ENCODE results near the gene GSK3B.
"Not testable (repeated sequence)": the region's sequence is repeated elsewhere in the genome, so short reads cannot be mapped to it uniquely, and the experiment has no call there.

The GSK3B gene

DNA sequence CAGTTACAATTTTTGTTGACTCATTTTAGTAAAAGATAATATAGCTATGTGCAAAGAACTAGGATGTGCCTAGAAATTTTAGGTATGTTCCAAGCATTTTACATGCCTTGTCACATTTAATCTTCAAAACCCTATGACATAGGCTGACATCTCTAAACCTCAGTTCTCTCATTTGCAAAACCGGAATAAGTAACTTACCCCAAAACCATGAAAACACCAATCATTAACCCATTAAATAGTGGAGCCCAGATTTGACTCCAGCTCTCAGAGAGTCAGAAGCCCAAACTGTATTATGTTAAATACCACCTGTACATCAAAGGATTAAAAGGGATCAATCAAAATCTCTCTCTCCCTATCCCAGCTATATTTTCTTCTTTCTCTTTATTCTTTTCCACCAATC lies 36.6 kb downstream of the GSK3B start:
- no peak for DNase-seq (ENCODE audit: low read depth in 2 of 3, low spot score in 1 of 3)

DNA sequence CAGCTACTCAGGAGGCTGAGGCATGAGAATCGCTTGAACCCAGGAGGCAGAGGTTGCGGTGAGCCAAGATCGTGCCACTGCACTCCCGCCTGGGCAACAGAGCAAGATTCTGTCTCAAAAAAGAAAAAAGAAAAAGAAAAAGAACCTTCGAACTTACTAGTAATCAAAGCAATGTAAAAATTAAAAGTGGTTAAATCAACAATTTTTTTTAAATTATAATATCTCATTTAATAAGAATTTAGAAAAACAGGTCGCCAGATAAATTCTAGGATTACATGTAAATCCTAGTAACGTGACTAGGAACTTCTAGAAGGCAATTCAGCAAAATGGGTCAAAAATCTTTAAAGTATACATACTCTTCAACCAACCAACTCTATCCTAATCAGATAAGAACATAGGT lies 37.2 kb downstream of the GSK3B start:
- no peak for DNase-seq (ENCODE audit: low read depth in 2 of 3, low spot score in 1 of 3)

DNA sequence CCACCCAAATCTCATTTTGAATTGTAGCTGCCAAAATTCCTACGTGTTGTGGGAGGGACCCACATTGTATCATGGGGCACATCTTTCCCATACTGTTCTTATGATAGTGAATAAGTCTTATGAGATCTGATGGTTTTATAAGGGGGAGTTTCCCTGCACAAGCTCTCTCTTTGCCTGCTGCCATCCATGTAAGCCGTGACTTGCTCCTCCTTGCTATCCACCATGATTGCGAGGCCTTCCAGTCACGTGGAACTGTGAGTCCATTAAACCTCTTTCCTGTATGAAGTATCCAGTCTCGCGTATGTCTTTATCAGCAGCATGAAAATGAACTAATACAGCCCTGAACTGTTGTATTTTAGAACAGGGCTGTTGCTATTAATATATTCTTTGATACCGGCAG lies 40.6 kb downstream of the GSK3B start:
- not testable (repeated sequence) for DNase-seq (ENCODE audit: low read depth in 2 of 3, low spot score in 1 of 3)

DNA sequence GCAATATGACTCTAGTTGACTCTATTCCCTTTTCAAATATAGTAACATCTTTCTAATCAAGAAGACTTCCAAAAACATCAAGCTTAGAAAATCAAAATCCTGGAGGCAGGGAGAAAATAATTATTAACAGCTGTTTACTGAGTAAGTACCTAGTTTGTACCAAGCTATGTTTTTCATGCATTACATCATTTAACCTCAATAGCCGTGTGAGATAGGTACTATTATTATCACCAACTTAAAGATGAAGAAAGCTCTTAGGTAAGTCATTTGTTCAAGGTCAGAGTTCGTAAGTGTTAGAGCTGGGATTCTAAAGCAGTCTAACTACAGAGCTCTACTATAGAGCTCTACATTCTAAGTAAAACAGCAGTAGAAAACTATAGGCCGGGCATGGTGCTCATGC lies 41.6 kb downstream of the GSK3B start:
- DNase-seq (ENCODE audit: low read depth in 2 of 3, low spot score in 1 of 3), result no peak

DNA sequence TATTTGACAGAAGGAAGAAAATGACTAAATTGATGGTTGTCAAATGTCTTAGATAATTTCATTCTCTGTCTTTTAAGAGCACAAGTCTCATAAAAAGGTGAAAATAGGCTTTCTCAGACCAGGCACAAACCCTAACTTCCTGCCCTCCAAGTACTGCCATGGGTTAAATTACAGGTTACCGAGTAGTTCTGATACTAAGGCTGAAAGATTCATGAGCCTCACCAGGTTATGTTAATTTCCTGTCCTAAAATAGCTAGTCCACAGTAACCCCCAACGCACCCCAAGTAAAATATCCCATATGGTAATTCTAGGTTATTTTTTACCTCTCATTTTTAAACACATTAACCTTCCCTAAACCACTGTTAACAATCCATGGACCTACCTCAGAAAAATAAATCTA lies 42.0 kb downstream of the GSK3B start:
- DNase-seq (ENCODE audit: low read depth in 2 of 3, low spot score in 1 of 3), result no peak

DNA sequence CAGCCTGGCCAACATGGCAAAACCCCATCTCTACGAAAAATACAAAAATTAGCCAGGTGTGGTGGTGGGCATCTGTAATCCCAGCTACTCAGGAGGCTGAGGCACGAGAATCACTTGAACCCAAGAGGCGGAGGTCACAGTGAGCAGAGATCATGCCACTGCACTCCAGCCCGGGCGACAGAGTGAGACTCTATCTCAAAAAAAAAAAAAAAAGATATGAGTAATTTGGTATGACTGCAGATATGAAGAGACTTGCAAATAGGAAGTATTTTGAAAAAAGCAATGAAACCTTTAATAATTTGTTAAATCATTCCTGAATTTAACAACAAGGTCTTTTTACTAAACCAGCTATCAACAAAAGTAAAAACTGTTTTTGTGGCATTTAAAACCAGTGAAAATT lies 42.7 kb downstream of the GSK3B start:
- DNase-seq (ENCODE audit: low read depth in 2 of 3, low spot score in 1 of 3), result not testable (repeated sequence)

DNA sequence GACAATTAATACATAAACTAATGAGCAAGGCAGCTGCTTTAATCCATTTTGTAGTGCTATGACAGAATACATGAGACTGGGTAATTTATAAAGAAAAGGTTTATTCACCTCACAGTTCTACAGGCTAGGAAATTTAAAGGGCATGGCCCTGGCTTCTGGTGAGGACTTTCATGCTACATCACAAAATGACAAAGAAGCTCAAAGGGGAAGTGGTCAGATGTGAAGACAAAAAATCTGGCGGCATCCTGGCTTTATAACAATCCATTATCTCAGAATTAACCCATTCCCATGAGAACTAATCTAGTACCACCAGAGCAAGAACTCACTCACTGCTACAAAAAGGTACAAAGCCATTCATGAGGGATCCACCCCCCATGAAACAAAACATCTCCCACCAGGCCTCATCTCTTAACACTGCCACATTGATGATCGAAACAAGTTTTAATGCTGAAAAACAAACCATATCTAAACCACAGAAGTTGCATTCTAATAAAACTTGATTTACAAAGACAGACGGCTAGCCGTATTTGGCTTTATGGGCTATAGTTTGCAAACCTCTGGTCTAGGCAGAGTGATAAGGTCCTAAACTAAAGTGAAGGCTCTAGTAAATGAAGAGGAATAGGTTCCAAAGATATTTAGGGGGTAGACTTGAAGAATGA lies 44.2 kb downstream of the GSK3B start:
- no peak for DNase-seq (ENCODE audit: low read depth in 2 of 3, low spot score in 1 of 3)

DNA sequence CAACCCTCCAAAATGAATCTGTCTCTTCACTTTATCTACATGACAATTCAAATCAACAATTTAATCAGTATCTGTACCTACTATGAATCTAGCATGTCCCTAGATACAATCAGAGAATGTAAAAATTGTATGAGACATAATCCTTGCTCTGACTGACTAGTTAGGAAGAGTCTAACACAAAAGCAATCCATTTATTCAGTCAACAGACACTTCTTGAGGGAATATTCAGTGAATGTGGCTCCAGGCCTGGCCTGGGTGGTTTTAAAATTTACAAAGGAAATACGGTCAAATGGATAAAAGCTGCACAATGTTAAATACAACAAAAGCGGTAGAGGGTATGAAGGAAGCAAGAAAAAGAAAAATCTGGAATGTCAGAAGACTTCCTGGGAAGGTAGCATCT lies 45.2 kb downstream of the GSK3B start:
- DNase-seq (ENCODE audit: low read depth in 2 of 3, low spot score in 1 of 3), result no peak

DNA sequence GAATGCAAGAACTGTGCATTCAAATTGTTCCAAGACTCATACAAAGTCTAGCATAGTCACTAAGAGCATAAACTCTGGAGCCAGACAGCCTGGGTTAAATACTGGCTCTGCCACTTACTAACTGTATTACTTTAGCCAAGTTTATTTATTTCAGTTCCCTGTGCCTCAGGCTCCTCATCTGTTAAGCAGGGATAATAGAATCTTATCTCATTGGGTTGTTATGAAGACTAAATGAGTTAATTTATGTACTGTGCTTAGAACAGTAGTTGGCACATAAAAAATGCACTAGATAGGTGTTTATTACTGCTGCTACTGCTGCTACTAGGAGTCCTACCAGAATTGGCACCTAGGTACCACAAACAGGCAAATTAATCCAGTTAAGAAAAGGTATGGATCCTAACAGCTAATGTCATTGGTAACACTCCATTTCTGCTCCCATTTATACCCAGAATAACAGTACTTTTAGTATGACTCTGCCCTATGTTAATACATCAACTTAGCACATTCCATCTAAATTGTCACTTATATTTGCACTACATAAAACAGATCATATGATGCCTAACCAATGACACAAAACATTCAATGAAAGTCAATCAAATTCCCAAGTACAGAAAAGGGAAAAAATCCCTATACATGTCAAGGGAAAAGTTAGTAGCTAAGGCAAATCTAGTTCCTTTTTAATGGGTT lies 45.7 kb downstream of the GSK3B start:
- DNase-seq (ENCODE audit: low read depth in 2 of 3, low spot score in 1 of 3), result no peak

DNA sequence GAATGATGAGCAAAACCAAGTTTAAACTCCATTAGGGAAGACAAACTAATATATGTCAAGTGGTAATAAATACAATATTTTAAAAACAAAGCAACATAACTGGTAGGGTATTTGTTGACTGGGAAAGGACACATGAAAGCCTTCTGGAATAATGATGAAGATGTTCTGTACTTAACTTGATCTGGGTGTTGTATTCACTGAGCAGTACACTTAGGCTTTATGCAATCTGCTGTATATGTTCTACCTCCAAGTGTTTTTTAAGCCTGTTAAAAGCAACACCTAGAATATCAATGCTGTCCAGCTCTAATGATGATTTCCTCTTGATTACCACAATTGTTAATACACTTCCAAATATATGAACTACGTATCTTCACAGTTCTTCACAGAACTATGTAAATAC lies 46.6 kb downstream of the GSK3B start:
- DNase-seq (ENCODE audit: low read depth in 2 of 3, low spot score in 1 of 3), result no peak

DNA sequence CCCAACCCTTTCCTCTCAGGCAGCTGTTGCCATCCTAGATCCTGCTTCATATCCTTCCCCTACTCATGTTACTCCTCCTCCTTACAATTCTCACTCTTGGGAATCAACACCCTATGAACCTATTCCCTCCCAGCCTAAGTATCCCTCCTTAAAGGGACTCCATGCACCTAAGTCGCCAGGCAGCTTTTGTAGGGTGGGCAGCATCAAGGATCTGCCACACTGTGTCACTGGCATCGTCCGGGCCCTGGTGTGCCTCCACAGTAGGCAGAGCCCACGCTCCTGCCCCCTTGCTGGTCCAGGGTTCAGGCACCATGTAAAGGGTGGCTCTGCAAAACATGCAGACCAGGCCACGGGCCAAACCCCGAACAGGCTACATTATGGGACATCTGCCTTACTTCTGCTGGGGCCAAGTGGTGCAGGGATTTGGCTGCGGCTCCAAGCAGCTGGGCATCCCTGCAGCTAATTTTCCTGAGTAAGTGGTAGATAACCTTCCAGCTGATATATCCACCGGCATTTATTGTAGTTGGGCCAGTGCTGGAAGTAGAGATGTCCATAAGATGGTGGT lies 53.4 kb downstream of the GSK3B start:
- DNase-seq (ENCODE audit: low read depth in 2 of 3, low spot score in 1 of 3), result no peak

DNA sequence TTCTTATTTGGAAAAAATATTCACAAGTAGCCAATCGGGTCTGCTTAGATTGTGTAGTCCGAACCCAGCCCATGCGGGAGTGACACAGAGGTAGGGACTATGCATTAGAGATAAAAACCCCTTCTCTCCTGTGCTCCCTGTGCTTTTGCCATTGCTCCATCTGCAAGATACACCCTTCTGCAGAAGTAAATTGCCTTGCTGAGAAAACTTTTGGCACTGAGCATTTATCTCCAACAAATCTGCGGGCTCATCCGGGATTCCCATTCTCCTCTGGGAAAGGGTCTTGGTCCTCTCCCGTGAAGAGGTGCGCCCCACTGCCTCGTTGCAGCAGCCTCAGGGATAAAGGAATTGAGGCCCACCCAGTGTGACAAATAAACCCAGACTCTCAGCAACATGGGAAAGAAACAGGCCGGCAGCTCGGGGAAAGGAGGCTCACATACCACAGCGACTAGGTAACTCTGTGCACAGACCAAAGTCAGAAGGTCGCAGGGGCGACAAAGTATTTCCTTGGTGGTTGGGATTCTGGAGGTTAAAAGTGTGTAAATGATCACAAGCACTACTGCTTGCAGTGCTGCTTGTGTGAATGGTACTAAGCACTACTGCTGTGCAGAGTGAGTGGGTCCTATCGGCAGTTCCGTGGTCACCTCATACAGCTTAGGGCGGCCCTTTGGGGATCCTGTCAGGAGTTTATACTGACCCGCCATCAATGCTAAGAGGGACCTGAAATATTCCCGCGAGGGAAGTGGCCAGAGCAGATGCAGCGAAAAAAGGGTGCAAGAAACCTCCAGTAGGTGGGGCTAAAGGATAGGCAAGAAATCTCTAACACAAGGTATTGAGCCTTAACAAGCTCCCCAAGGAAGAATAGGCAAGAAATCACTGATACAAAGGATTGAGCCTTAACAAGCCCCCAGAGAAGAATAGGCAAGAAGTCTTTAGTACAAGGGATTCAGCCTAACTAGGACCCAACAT lies 54.3 kb downstream of the GSK3B start:
- DNase-seq (ENCODE audit: low read depth in 2 of 3, low spot score in 1 of 3), result no peak

DNA sequence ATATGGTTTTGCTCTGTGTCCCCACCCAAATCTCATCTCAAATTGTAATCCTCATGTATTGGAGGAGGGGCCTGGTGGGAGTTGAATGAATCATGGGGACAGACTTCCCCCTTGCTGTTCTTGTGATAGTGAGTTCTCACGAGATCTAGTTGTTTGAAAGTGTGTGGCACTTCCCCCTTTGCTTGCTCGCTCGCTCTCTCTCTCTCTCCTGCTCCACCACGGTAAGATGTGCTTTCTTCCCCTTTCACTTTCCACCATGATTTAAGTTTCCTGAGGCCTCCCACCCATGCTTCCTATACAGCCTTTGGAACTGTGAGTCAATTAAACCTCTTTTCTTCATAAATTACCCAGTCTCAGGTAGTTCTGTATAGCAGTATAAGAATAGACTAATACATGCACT lies 60.7 kb downstream of the GSK3B start:
- DNase-seq (ENCODE audit: low read depth in 2 of 3, low spot score in 1 of 3), result no peak

DNA sequence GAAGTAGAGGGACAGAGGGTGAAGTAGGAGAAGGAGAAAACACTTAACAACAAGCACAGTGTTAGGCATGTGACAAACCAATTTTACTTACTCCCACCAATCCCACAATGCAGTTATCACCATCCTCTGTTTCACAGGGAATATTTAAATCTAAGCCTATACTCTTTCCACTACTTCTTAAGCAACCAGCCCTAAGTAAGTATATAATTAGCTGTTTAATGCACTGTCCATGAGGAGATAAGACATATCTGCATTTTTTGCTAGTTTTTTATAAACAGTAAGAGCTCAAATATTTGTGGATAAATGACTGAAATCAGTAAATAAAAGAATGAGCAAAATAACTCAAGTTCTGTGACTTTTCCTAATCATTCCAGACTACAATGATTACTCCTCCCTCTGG lies 62.7 kb downstream of the GSK3B start:
- no peak for DNase-seq (ENCODE audit: low read depth in 2 of 3, low spot score in 1 of 3)

DNA sequence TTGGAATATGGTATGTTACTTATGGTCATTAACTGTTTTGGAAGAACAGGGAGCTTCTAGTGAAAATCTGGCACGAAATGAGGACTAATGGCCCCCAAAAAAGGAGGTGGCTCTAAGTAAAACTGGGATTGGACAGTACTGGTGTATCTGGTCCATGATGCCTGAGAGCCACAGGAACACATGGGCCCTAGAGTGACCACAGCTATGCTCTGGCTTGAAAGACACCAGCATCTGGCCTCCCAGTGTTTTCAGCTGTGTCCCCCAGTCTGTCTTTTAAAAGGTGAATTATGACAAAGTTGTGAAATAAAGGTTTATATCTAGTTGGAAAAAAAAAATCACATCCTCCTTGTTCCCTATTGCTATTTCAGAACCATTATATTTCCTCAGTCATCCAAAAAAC lies 64.5 kb downstream of the GSK3B start:
- DNase-seq (ENCODE audit: low read depth in 2 of 3, low spot score in 1 of 3), result no peak

DNA sequence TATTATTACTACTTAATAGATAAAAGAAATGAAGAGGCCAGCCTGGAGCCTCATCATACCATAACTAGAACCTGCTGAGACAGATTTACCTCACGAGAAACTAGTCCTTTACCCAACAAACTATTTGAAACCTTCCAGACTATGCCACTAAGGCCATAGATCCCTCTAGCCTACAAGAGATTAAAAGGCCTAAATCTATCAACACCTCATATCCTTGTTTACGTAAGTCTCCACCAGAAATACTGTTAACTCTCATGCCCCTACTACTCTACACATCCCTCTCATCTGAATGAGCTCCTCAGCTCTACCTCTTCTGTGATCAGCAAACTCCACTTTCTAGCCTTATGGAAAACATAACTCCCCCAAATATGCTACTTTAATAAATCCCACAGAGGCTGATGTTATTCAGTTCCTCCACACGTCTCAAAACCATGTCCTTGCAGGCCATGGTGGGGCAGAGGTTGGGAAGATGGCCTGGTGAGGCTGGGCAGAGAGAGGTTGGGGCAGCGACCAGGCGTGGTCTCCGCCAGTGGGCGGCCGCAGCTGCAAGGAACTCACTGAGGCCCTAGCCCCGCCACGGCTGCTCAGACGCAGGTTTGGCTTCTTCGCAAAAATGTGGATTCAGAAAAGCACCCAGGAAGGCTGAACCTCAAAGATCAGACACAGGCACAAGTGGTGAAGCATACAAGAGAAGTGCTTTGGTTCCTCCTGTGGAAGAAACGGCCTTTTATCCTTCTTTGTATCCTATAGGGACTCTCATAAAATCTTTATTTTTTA lies 65.8 kb downstream of the GSK3B start:
- no peak for DNase-seq (ENCODE audit: low read depth in 2 of 3, low spot score in 1 of 3)

DNA sequence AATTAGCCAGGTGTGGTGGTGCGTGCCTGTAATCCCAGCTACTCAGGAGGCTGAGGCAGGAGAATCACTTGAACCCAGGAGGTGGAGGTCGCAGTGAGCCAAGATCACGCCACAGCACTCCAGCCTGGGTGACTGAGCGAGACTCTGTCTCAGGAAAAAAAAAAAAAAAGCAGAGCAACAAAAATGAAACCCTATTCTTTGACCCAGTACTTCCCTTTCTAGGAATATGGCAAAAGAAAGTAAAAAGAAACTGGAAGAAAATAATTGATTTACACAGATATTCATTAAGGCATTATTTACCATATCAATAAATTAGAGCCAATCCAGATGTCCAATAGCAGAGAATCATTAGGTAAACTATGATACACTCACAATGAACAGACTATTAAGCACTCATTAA lies 67.0 kb downstream of the GSK3B start:
- no peak for DNase-seq (ENCODE audit: low read depth in 2 of 3, low spot score in 1 of 3)

DNA sequence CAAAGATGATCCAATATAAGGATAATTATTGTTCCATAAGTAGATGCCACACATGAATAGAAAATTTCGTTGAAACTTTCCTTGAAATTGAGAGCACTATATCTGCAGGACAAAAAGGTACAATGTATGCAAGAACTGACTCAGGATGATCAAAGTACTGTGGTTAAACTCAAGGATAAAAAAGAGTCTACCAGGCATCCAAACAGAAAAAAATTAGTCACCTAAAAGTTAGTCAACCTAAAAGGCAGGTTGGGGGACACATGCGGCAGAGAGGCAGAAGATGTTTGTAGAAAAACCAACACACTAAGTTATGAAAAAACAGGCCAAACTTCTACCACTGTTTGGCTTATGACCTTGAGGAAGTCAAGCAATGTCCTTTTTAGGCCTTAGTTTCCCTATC lies 68.7 kb downstream of the GSK3B start:
- no peak for DNase-seq (ENCODE audit: low read depth in 2 of 3, low spot score in 1 of 3)

DNA sequence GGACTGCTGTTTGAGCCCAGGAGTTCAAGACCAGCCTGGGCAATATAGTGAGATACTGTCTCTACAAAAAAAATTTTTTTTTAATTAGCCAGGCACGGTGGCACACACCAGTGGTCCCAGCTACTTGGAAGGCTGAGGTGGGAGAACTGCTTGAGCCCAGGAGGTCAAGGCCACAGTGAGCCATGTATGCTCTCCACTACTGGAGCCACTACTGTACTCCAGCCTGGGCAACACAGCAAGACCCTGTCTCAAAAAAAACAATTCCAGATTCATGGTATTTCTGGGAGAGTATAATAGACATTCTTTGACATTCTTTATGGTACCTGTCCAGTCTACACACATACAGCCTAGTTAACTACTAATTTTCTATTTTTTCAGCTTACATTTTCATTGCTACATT lies 70.1 kb downstream of the GSK3B start:
- DNase-seq (ENCODE audit: low read depth in 2 of 3, low spot score in 1 of 3), result no peak

DNA sequence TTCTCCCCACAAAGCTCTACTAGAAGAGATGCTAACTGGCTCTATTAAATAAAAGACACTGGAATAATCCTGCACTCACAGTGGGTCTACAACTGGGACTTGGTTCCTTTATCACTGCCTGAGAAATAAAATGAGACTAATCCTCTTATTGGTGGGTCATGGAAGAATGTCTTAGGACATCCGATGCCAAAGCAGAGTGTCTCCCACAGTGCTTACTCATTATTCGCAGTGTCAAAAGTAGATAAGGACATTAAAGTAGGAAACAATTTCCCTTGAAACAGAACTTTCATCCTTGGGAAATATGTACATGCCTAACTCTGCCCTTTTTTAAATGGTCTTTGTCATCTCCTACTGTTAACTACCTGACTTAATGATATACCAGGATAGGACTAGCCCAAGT lies 71.5 kb downstream of the GSK3B start:
- no peak for DNase-seq (ENCODE audit: low read depth in 2 of 3, low spot score in 1 of 3)

DNA sequence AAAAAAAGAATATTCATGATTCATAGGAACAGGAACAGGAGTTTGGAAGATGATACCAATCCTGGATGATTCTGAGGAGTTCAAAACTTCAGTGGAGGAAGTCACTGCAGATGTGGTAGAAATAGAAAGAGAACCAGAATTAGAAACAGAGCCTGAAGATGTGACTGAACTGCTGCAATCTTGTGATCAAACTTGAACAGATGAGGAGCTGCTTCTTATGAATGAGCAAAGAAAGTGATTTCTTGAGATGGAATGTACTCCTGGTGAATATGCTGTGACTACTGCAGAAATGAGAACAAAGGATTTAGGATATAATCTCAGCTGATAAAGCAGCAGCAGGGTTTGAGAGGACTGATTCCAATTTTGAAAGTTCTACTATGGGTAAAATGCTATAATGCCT lies 72.7 kb downstream of the GSK3B start:
- no peak for DNase-seq (ENCODE audit: low read depth in 2 of 3, low spot score in 1 of 3)
